ENCODE data around the gene ZNF438.

- no peak for TF ChIP-seq CTCF (conservative IDR thresholded peaks at IDR 0.05; ENCODE audit: low read depth, low read length)
- TF ChIP-seq EZH2 (IDR thresholded peaks at IDR 0.05; ENCODE audit: borderline replicate concordance, low read depth, low read length, poor library complexity, severe bottlenecking): no peak
Measured at GRCh38 chr10:30995081-30995770, 36.4 kb downstream of the ZNF438 start.
